Mucosa of descending colon (tissue), 3 donors: ENCODE results near the gene SMIM13. TPM values are rescaled to one million over a fixed set of nuclear protein-coding genes. Genes with fewer than 3 reads are reported as not detected.
A peak's percentile ranks its signal among the peaks of the same experiment; 100 is the strongest.

ENCODE experiments used
- ATAC-seq: fragments of 200-7000 bp; cut with Tn5 transposase; one replicate; pipeline ENCODE4 v1.9.1; 2020; ENCODE audit warnings: mild to moderate bottlenecking, moderate library complexity
- DNase-seq, 3 donors: peaks; one replicate each; pipeline ENCODE4 v3.0.0-alpha.2; 2020
- H3K36me3 ChIP-seq: fragments of 200-600 bp; one replicate; pipeline ENCODE4 v1.8.0; 2021; ENCODE audit warnings: low read depth, mild to moderate bottlenecking
- H3K4me1 ChIP-seq: fragments of 200-600 bp; one replicate; pipeline ENCODE4 v1.8.0; 2021; ENCODE audit warnings: low read depth, mild to moderate bottlenecking
- H3K4me3 ChIP-seq: fragments of 200-600 bp; one replicate; pipeline ENCODE4 v1.8.0; 2021; ENCODE audit warnings: mild to moderate bottlenecking
- H3K9me3 ChIP-seq: fragments of 200-600 bp; one replicate; pipeline ENCODE4 v1.8.0; 2021; ENCODE audit warnings: mild to moderate bottlenecking
- CTCF ChIP-seq: fragments of 200-600 bp; IDR thresholded peaks from one replicate; pipeline ENCODE4 v1.8.0; 2022; ENCODE audit warnings: antibody characterized with exemption, mild to moderate bottlenecking
- intact Hi-C, 2 donors: fragments of 100-400 bp; cut with DNase I in 1 of 2; cut with micrococcal nuclease in 1 of 2; formaldehyde crosslinking; loops; one replicate each; pipeline versions ENCODE4 v1.11.0 to v1.11.1; 2022; cut with DNase I, micrococcal nuclease
- total RNA-seq, 3 donors: library from RNA; stranded (reverse); fragmentation: NEBNext Ultra II Directional in 2 of 3; extraction: Animal tissue kit (Norgen Biotek cat#: 25700) in 2 of 3; gene quantifications; one replicate each; pipeline versions ENCODE4 v1.2.1 to v1.2.4, GENCODE V29; 2021 to 2023
- donor health status: DM: no; HTN: no; CAD: no; lungs with moderate emphysema.
- donor health status: DM: no; HTN: no; CAD: no.
- donor health status: DM: no; HTN: yes; CAD: no.

SMIM13 gene
- total RNA-seq, 3 donors from 2014 or later: 5.4 to 10.9 (median 5.6) TPM

DNA sequence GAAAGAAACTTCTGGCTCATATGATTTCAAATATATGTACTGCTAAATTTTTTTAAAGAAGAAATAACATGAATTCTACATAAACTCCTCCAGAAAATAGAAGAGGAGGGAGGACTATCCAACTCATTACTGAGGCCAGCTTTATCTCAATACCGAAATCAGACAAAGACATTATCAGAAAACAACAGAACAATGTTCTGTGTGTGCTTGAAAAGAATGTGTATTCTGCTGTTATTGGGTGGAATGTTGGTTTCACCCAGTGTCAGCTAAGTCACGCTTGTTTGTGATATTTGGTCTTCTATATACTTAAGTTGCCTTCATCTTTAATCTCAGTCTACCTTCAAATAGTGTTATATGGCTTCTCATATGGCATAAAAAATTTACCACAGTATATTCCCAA is 30.9 kb upstream of the SMIM13 start:
- ATAC-seq (no peak), DNase-seq (no peak)
- intact Hi-C loops: no loop called here
- Histone ChIP-seq H3K9me3 (no peaks in the 10 kb centered on the region), H3K36me3 (no peaks in the 10 kb centered on the region), H3K4me1 (no peaks in the 10 kb centered on the region), H3K4me3 (no peak overlapping the region)
- TF ChIP-seq CTCF: no peak

DNA sequence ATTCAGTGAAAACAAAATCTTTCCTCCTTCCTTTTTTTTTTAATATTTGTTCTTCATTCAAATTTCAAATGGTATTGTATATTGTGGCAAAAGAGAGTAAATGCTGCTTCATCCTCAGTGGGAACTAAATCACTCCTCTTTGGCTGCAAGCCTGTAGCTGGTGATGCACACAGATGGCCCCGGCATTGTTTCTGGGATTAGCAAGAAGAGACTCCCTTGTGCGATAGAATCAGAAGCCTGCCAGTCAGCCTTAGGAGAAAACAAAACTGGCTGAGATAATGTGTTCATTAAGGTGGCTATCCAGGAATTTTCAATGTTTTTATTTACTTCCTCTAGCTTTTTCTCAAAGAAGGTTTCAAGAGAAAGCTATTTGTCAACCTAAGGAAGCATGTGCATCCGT is 28.8 kb upstream of the SMIM13 start:
- no peak for DNase-seq
- H3K36me3 ChIP-seq: no peaks in the 10 kb centered on the region
- intact Hi-C loops: loop anchor here in 1 of 2 donors (5.0 kb wide), 1 partner anchor 113 kb away; no protein-coding TSS in a partner anchor
- ATAC-seq: no peak
- no peaks in the 10 kb centered on the region for H3K4me1 ChIP-seq
- H3K4me3 ChIP-seq: no peak overlapping the region
- no peaks in the 10 kb centered on the region for H3K9me3 ChIP-seq
- no peak for TF ChIP-seq CTCF

GRCh38 chr6:11065436-11066202 is 28.0 kb upstream of the SMIM13 start:
- intact Hi-C loops: loop anchor here in 1 of 2 donors (5.0 kb wide), 1 partner anchor 113 kb away; no protein-coding TSS in a partner anchor
- H3K4me1 ChIP-seq: no peaks in the 10 kb centered on the region
- H3K4me3 ChIP-seq: no peak overlapping the region
- H3K36me3 ChIP-seq: no peaks in the 10 kb centered on the region
- TF ChIP-seq CTCF: no peak
- ATAC-seq: no peak
- DNase-seq: no peak
- no peaks in the 10 kb centered on the region for H3K9me3 ChIP-seq

GRCh38 chr6:11066505-11067347 is 26.9 kb upstream of the SMIM13 start:
- DNase-seq: no peak
- Histone ChIP-seq H3K9me3 (no peaks in the 10 kb centered on the region), H3K4me3 (no peak overlapping the region), H3K36me3 (no peaks in the 10 kb centered on the region), H3K4me1 (no peaks in the 10 kb centered on the region)
- peak; percentile 29 for ATAC-seq
- no peak for TF ChIP-seq CTCF
- intact Hi-C loops: loop anchor here in 1 of 2 donors (5.0 kb wide), 1 partner anchor 114 kb away; no protein-coding TSS in a partner anchor

DNA sequence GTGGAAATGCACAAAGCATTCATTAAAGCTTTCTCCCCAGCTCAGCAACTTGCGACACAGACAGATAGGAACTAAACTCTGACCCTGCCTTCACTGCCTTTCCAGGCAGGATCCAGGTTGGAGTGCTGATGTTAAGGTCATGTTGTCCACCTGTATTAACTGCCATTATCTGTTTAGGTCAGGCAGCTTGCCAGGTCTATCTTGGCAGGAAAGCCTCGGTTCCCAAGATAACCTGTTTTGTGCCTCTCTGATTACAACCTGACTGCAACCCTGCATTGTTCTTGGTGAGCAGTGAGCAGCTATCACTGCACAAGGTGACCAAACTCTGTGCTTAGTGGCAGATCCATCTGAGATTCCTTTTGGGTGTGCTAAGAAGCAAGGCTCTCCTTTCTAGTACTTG is 26.3 kb upstream of the SMIM13 start:
- intact Hi-C loops: loop anchor here in 1 of 2 donors (5.0 kb wide), 1 partner anchor 115 kb away; no protein-coding TSS in a partner anchor
- peak; percentile 21 for ATAC-seq

More for the DNA sequence above, 26.3 kb upstream of the SMIM13 start:
- DNase-seq: no peak
- Histone ChIP-seq H3K4me3 (no peak overlapping the region), H3K4me1 (no peaks in the 10 kb centered on the region), H3K9me3 (no peaks in the 10 kb centered on the region), H3K36me3 (no peaks in the 10 kb centered on the region)
- no peak for TF ChIP-seq CTCF
